GM19099 (cell line): ENCODE data around the gene COL27A1.

ENCODE experiments used
- POLR2A ChIP-seq: IDR thresholded peaks from 3 replicates; pipeline ENCODE4 v1.6.1; 2011; ENCODE audit warnings: low read depth; ENCODE audit not compliant: insufficient read length; ENCODE audit errors: extremely low read depth

The COL27A1 gene

GRCh38 chr9:114178756-114179450 lies 23.6 kb downstream of the COL27A1 start:
- no peak for TF ChIP-seq POLR2A

GRCh38 chr9:114179516-114179915 lies 24.2 kb downstream of the COL27A1 start:
- no peak for TF ChIP-seq POLR2A

- TF ChIP-seq POLR2A, result no peak
Observed at GRCh38 chr9:114180696-114181606, 25.6 kb downstream of the COL27A1 start.

GRCh38 chr9:114181607-114182409 lies 26.5 kb downstream of the COL27A1 start:
- TF ChIP-seq POLR2A, result no peak

GRCh38 chr9:114183006-114183405 lies 27.7 kb downstream of the COL27A1 start:
- TF ChIP-seq POLR2A, result no peak

- no peak for TF ChIP-seq POLR2A
Observed at GRCh38 chr9:114184071-114184470, 28.7 kb downstream of the COL27A1 start.

GRCh38 chr9:114184866-114185265 lies 29.5 kb downstream of the COL27A1 start:
- TF ChIP-seq POLR2A, result no peak

- TF ChIP-seq POLR2A, result no peak
Observed at GRCh38 chr9:114185570-114186490, 30.5 kb downstream of the COL27A1 start.

GRCh38 chr9:114186605-114187289 lies 31.4 kb downstream of the COL27A1 start:
- TF ChIP-seq POLR2A, result no peak

GRCh38 chr9:114187827-114188226 lies 32.5 kb downstream of the COL27A1 start:
- no peak for TF ChIP-seq POLR2A

- no peak for TF ChIP-seq POLR2A
Observed at GRCh38 chr9:114189823-114190562, 34.7 kb downstream of the COL27A1 start.

- TF ChIP-seq POLR2A, result no peak
Observed at GRCh38 chr9:114190563-114190905, 35.2 kb downstream of the COL27A1 start.

- no peak for TF ChIP-seq POLR2A
Observed at GRCh38 chr9:114192539-114192938, 37.2 kb downstream of the COL27A1 start.
